ENCODE data around the gene LRP6.

The LRP6 gene

GRCh38 chr12:12068751-12069150 lies 198.1 kb downstream of the LRP6 start:
- in situ Hi-C loops (cut with MboI; ENCODE audit: low sequenced_read_pairs, unreplicated experiment) = no loop called here
- DNase-seq (ENCODE audit: low spot score) = no peak
- TF ChIP-seq CTCF (IDR thresholded peaks at IDR 0.05; ENCODE audit: borderline replicate concordance, control extremely low read depth, extremely low read depth, insufficient read depth, missing control alignments) = no peak
